ENCODE data around the gene SOCS6. TPM values are rescaled to one million over a fixed set of nuclear protein-coding genes. Genes with fewer than 3 reads are reported as not detected.

SOCS6 gene
- total and polyA plus RNA-seq, 2 of the 13 experiments (the other 11 are each of a cell fraction or from before 2014, with no cell fraction given): 18.6 to 38.3 TPM

- intact Hi-C loops (cut with micrococcal nuclease; ENCODE audit: unreplicated experiment) (no loop called here), in situ Hi-C loops (cut with HindIII; ENCODE audit: extremely low pct_ligation_motif_present, low pct_unique_long_range_greater_than_20kb) (no loop called here)
- no peaks in the 10 kb centered on the region for H3K9me3 ChIP-seq (ENCODE audit: low read length)
- peak overlapping the region; percentile 62 for H3K9ac ChIP-seq (ENCODE audit: insufficient read depth, low read depth, low read length)
- ChIA-PET POLR2A (interaction anchor here (0.6 to 2.4 kb wide), 4 partner anchors 19 to 60 kb away, joined by 3 to 9 read pairs (median 4); no protein-coding TSS in a partner anchor), CTCF (ENCODE audit: low intra/inter-chr PET ratio, low total read pairs) (no interaction called here)
- H3K79me2 ChIP-seq (ENCODE audit: insufficient read depth, low read length): no peaks in the 10 kb centered on the region
- no peaks in the 10 kb centered on the region for H3K36me3 ChIP-seq (replicated peaks in 1 of 2; ENCODE audit: control insufficient read depth in 1 of 2, insufficient read depth in 2 of 2, low read length in 2 of 2)
- H4K20me1 ChIP-seq (ENCODE audit: insufficient read depth, low read length): no peaks in the 10 kb centered on the region
- no peak overlapping the region for H2AFZ ChIP-seq (ENCODE audit: low read length)
- H3K27me3 ChIP-seq (ENCODE audit: control insufficient read depth in 1 of 2, insufficient read depth in 2 of 2, low read length in 2 of 2): no peaks in the 10 kb centered on the region
- no peak overlapping the region for H3K4me3 ChIP-seq (replicated peaks in 1 of 3; ENCODE audit: insufficient read depth in 1 of 3, low read depth in 2 of 3, low read length in 3 of 3)
- H3K4me2 ChIP-seq (ENCODE audit: low read depth, low read length): no peak overlapping the region
- no peak for FAIRE-seq
- 66% methylated on average over 2 of the region's 2 CpGs for WGBS (ENCODE audit: low lambda C conversion rate)
- ATAC-seq: no peak
- peaks cover 79% of the 10 kb centered on the region for H3K4me1 ChIP-seq (ENCODE audit: insufficient read depth, low read length)
- no TSS peak for BruUV-seq (replicated peaks)
- H3K27ac ChIP-seq (ENCODE audit: extremely low read length, insufficient read depth, low read length): peak overlapping the region; percentile 72
- DNase-seq (ENCODE audit: low spot score): no peak
- TF ChIP-seq CSRNP1 (CRISPR knock-in tag; IDR thresholded peaks at IDR 0.05) (no peak), ADNP (CRISPR knock-in tag; IDR thresholded peaks at IDR 0.05) (0 out of 2 replicates have a peak, but pooled peaks have one; percentile 27), PITX1 (CRISPR knock-in tag; IDR thresholded peaks at IDR 0.05) (peak; percentile 98), DPF2 (CRISPR knock-in tag; IDR thresholded peaks at IDR 0.05; ENCODE audit: borderline replicate concordance, low read depth) (no peak), NR2F1 (CRISPR knock-in tag; IDR thresholded peaks at IDR 0.05) (peak in 1 of 2 experiments; percentile 82; a peak in 2 of 4 replicates), SYNCRIP (IDR thresholded peaks at IDR 0.05; ENCODE audit: insufficient read depth, low read depth, low read length) (no peak), ARID3A (IDR thresholded peaks at IDR 0.05; ENCODE audit: low read depth, low read length) (no peak), SOX13 (IDR thresholded peaks at IDR 0.05) (no peak), SOX13 (CRISPR knock-in tag; conservative IDR thresholded peaks at IDR 0.05 in 1 of 2, IDR thresholded peaks at IDR 0.05 in 1 of 2) (peak in 1 of 2 experiments; percentile 26; a peak in 1 of 4 replicates), ZMYM3 (CRISPR knock-in tag; IDR thresholded peaks at IDR 0.05) (peak; percentile 65; the same call in 1 of the 2 replicates), FOXA1 (IDR thresholded peaks at IDR 0.05) (no peak), FOXA1 (CRISPR knock-in tag; IDR thresholded peaks at IDR 0.05) (peak; percentile 8; the same call in 1 of the 2 replicates), ZNF430 (CRISPR knock-in tag; IDR thresholded peaks at IDR 0.05) (no peak), ELF4 (CRISPR knock-in tag; IDR thresholded peaks at IDR 0.05; ENCODE audit: borderline replicate concordance) (no peak), TEAD3 (CRISPR knock-in tag; optimal IDR thresholded peaks at IDR 0.05; ENCODE audit: borderline replicate concordance) (peak; percentile 41), TEAD2 (CRISPR knock-in tag; IDR thresholded peaks at IDR 0.05) (no peak), FOXA3 (CRISPR knock-in tag; IDR thresholded peaks at IDR 0.05) (peak; percentile 56), THYN1 (CRISPR knock-in tag; IDR thresholded peaks at IDR 0.05; ENCODE audit: borderline replicate concordance, low read depth) (no peak), ARID5B (CRISPR knock-in tag; IDR thresholded peaks at IDR 0.05) (0 out of 2 replicates have a peak, but pooled peaks have one; percentile 17)
Observed at GRCh38 chr18:70374154-70374553, 85.3 kb downstream of the SOCS6 start.

Measured in HepG2 (cell line).